ENCODE measurements around the gene PTGDS. TPM values are rescaled to one million over a fixed set of nuclear protein-coding genes. Genes with fewer than 3 reads are reported as not detected.

PTGDS gene
- total RNA-seq, 1 donor from 2014 or later, result 5.0 TPM

- no peak for DNase-seq (ENCODE audit: low read depth)
- Mint-ChIP-seq H3K4me1 (ENCODE audit: low read depth, unreplicated experiment) (no peaks in the 10 kb centered on the region), H3K9me3 (ENCODE audit: unreplicated experiment) (no peaks in the 10 kb centered on the region), H3K27me3 (ENCODE audit: low read depth, unreplicated experiment) (no peaks in the 10 kb centered on the region), H3K36me3 (ENCODE audit: low read depth, unreplicated experiment) (peaks cover 5% of the 10 kb centered on the region), H3K27ac (ENCODE audit: unreplicated experiment) (no peak overlapping the region), H3K4me3 (ENCODE audit: unreplicated experiment) (peak overlapping the region; percentile 75)
- H3K9ac ChIP-seq (ENCODE audit: low read length), result no peak overlapping the region
- peaks cover 9% of the 10 kb centered on the region for H3K4me1 ChIP-seq (ENCODE audit: insufficient read depth, low read length)
- peak overlapping the region; percentile 94 for H3K4me2 ChIP-seq (ENCODE audit: low read length)
- no peak for FAIRE-seq
- H4K20me1 ChIP-seq (ENCODE audit: insufficient read depth, low read length), result peaks cover 41% of the 10 kb centered on the region
- H3K9me3 ChIP-seq (ENCODE audit: insufficient read depth, low read depth, low read length), result no peaks in the 10 kb centered on the region
- no peaks in the 10 kb centered on the region for H3K36me3 ChIP-seq (ENCODE audit: insufficient read depth, low read length)
- peaks cover 47% of the 10 kb centered on the region for H3K79me2 ChIP-seq (ENCODE audit: insufficient read depth, low read length)
- no peak overlapping the region for H2AFZ ChIP-seq (ENCODE audit: low read depth, low read length)
- H3K27me3 ChIP-seq (ENCODE audit: insufficient read depth, low read length), result no peaks in the 10 kb centered on the region
- H3K4me3 ChIP-seq (ENCODE audit: insufficient read depth, low read depth, low read length), result no peak overlapping the region
- no peak overlapping the region for H3K27ac ChIP-seq (ENCODE audit: low read depth, low read length)
- TF ChIP-seq CTCF (IDR thresholded peaks at IDR 0.05; ENCODE audit: insufficient read depth, low read depth, low read length) (no peak), EZH2 (IDR thresholded peaks at IDR 0.05; ENCODE audit: insufficient read depth, low read length) (no peak)
Measured at GRCh38 chr9:136942112-136942880, 35.0 kb upstream of the PTGDS start.

GRCh38 chr9:136942881-136943230, 34.4 kb upstream of the PTGDS start:
- no peaks in the 10 kb centered on the region for H3K27me3 Mint-ChIP-seq (ENCODE audit: low read depth, unreplicated experiment)
- H3K27ac Mint-ChIP-seq (ENCODE audit: unreplicated experiment), result no peak overlapping the region

More at GRCh38 chr9:136942881-136943230, 34.4 kb upstream of the PTGDS start:
- Mint-ChIP-seq H3K36me3 (ENCODE audit: low read depth, unreplicated experiment) (peaks cover 3% of the 10 kb centered on the region), H3K4me1 (ENCODE audit: low read depth, unreplicated experiment) (no peaks in the 10 kb centered on the region), H3K4me3 (ENCODE audit: unreplicated experiment) (peak overlapping the region; percentile 75), H3K9me3 (ENCODE audit: unreplicated experiment) (no peaks in the 10 kb centered on the region)
- Histone ChIP-seq H3K4me1 (ENCODE audit: insufficient read depth, low read length) (peaks cover 9% of the 10 kb centered on the region), H3K4me2 (ENCODE audit: low read length) (peak overlapping the region; percentile 94), H3K36me3 (ENCODE audit: insufficient read depth, low read length) (no peaks in the 10 kb centered on the region), H3K4me3 (ENCODE audit: insufficient read depth, low read depth, low read length) (peak overlapping the region; percentile 80), H3K27ac (ENCODE audit: low read depth, low read length) (no peak overlapping the region), H3K9ac (ENCODE audit: low read length) (no peak overlapping the region), H4K20me1 (ENCODE audit: insufficient read depth, low read length) (peaks cover 36% of the 10 kb centered on the region), H2AFZ (ENCODE audit: low read depth, low read length) (no peak overlapping the region), H3K27me3 (ENCODE audit: insufficient read depth, low read length) (no peaks in the 10 kb centered on the region), H3K79me2 (ENCODE audit: insufficient read depth, low read length) (peaks cover 47% of the 10 kb centered on the region), H3K9me3 (ENCODE audit: insufficient read depth, low read depth, low read length) (no peaks in the 10 kb centered on the region)
- DNase-seq (ENCODE audit: low read depth) (no peak), FAIRE-seq (no peak)
- no peak for TF ChIP-seq EZH2 (IDR thresholded peaks at IDR 0.05; ENCODE audit: insufficient read depth, low read length)
- no peak for TF ChIP-seq CTCF (IDR thresholded peaks at IDR 0.05; ENCODE audit: insufficient read depth, low read depth, low read length)
